HG03103 (cell line): Measurements from ENCODE around the gene BTN1A1.
"Not testable (repeated sequence)": the region's sequence is repeated elsewhere in the genome, so short reads cannot be mapped to it uniquely, and the experiment has no call there.

Experiments used
- ATAC-seq: cut with Tn5 transposase; IDR thresholded peaks from one replicate; pipeline ENCODE4 v1.9.1; 2021; ENCODE audit warnings: low read depth; ENCODE audit not compliant: unreplicated experiment

The BTN1A1 gene

DNA sequence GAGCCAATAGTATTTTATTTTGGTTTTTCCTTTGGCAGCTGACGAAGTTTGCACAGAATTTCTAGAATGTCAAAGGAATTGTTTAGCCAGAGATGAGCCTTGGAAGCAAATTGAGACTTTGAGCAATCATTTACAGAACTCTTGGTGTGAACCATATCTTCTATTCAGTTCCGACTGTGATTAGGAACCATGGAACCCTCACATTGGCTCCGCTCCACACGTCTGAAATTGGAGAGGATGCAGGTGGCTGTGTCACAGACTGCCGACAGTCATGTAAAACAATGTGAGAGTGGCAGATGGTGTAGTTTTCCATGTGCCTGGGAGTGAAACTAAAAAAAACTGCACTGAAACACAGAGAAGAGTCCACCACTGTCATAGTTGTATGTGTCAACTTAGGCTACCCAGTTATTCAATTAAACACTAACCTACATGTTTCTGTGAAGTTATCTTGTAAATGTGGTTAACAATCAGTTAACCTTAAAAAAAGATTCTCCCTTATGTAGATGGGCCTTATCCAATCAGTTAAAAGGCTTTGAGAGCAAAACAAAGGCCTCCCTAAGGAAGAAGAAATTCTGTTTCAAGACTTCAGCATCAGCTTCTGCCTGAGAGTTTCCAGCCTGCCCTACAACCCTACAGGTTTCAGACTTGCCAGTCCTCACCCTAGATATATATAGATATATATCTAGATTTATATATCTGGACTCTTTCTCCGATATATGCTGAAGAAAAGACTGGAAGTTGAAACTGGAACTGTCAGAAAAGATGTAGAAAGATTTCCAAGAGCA is 34.8 kb downstream of the BTN1A1 start:
- ATAC-seq = no peak

DNA sequence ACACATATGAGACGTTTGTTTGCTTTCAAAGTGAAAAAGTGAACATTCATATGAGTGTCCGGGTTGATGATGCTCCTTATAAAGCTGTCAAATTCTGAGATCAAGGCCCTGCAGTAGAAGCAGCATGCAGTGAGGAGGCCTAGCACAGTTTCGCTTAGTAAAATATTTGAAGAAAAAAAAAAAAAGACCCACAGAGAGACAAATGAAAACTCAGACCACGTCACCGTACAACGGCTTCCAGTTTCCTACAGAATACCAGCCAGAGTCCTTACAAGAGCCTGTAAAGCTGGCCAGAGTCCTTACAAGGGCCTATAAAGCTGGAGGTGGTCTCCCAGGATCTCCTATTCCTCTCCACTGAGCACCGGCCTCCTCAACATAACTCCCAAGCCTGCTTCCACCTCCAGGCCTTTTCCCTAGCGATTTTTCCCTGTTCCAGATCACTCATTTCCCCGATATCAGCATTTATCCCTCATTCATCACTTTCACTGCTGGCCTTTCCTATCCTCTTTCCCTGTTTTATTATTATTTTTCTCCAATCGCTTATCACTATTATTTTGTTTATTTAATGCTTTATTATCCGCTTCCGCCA is 36.6 kb downstream of the BTN1A1 start:
- no peak for ATAC-seq

DNA sequence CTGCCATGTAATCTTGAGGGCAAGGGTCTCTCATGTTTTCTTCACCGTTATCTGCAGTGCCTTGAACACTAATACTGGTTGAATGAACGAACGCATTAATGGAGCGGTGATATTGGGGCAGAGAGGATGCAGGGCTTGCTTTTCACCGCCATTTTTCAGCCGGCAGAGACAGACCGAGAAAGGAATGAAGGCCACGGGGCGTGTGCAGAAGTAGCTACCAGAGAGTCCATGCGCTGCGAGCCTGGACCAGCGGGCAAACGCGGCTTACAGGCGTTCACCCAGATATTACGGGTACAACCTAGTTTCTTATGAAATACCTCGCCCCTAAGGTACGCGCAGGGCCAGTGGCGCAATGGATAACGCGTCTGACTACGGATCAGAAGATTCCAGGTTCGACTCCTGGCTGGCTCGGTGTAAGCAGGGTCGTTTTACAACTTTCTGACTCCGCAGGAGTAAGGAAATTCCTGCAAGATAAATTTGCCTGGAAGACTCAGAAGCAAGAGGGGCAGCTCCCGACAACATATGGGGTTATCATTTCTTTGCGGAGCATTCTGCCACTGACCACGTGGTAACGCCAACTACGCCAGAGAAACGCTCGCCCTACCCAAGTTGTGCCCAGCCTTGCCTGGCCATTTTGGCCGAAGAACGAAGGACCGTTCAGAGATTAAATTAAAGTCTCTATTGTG is 37.2 kb downstream of the BTN1A1 start:
- ATAC-seq = peak; percentile 38

DNA sequence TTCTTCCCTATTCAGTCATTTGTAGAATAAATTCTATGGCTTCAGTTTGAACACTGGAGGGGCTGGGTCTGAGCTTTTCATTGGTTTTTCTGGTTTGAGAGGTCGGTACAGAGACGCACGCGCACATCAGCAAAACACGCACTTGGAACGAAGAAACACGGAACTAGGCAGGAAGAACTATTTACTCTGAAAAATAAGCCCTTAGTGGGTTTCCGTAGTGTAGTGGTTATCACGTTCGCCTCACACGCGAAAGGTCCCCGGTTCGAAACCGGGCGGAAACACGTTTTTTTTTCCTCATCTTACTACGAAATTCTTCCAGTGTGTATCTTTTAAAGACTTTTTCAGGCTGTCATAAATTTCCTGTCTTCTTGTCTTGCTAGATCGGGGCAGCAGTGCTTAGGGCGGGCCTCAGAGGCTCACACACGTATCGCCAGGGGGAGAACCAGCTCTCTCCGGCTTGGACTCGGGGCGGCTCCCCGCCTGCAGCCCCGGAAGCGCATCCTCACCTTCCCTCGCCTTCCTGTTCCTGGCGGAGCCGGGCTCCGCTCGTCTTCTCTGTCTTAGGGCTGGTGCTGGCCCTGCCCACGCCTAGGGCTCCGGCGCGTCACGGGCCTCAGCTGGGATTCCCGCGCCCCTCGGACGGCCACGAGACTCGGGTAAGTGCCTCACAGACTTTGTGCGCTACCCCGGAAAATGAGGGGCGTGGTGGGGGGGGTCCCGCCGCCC is 37.9 kb downstream of the BTN1A1 start, which contains the start of gene HMGN4:
TSS of gene HMGN4 (plus strand) at position 521 of the 726 bp plus-strand sequence. CDS start 6,841 bp downstream, outside the sequence.
- peak; percentile 42 for ATAC-seq

DNA sequence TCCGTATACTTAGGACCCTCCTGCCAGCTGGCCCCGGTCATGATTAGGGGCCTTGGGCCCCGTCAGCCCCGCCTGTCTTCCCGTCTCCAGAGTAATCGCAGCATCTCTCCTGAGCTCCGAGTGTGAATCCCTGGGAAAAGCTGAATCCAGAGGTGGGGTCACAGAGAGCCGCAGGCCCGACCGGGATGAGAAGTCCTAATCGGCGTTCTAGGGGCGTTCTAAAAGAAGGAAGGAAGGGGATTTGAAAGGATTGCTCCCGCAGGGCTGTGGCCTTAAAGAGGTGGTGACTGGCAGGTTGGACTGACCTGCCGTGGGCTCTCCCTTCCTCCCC is 38.4 kb downstream of the BTN1A1 start:
- ATAC-seq = no peak

DNA sequence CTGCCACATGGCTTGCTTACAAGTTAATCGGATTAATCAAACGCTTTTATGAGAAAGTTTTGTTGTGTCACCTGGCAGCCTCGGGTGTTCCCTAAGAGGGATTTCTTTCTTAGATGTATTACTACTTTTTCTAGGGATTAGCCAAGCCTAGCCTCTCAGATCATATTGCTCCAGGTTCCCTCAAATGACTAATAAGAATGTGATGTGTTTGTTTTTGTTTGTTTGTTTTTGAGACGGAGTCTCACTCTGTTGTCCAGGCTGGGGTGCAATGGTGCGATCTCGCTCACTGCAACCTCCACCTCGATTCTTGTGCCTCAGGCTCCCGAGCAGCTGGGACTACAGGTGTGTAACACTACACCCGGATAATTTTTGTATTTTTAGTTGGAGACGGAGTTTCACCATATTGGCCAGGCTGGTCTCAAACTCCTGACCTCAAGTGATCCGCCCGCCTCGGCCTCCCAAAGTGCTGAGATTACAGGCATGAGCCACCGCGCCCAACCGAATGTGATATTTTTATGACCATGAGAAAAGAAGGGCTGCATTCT is 39.0 kb downstream of the BTN1A1 start:
- ATAC-seq = no peak

DNA sequence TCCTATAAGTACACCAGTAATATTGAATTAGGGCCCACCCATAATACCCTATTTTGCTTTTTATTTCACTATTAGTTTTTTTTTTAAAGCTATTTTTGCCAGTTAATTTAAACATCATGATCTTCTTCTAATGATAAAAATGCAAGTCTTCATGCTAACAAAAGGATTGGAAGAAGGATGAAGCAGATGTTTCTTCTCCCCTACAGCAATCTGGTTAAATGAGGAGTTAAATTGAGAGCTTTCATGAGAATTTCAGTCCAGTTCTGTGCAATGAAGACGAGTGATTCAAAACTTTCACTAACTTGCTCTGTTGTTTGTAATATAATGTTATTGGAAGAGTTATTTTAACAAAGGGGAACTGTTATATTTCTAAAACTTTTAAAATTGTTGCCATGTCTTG is 41.5 kb downstream of the BTN1A1 start:
- ATAC-seq = no peak

DNA sequence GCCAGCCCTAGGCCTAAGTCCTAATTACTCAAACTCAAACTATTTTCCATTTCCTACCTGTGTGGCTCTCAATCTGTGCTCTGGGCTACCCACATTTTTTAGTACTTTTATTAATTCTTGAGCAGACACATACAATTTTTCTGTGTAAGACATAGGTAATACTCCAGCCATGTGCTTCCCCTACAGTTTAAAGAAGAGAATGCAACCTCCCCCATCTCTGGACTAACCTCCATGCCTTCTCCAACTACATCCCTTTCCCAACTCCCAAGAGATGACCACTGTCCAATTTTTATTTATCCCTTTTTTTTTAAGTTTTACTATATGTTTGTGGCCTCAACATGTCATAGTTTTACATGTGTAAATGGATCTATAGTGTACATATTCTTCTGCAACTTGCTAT is 43.9 kb downstream of the BTN1A1 start:
- no peak for ATAC-seq

DNA sequence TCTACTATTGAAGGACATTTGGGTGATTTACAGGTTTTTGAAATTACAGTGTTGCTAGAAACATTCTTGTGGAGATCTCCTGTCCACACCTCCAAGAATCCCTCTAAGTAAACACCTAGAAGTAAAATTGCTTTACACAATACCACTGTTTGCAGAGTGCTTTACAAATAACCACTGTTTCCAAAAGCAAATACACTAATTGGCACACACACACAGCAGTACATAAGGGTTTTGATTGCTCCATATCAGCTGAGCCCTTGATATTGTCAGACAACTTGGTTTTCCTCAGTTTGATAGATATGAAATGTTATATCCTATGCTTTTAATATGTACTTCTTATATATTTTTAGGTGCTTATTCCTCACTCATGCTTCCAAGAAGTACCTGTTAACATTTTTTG is 44.4 kb downstream of the BTN1A1 start:
- no peak for ATAC-seq

DNA sequence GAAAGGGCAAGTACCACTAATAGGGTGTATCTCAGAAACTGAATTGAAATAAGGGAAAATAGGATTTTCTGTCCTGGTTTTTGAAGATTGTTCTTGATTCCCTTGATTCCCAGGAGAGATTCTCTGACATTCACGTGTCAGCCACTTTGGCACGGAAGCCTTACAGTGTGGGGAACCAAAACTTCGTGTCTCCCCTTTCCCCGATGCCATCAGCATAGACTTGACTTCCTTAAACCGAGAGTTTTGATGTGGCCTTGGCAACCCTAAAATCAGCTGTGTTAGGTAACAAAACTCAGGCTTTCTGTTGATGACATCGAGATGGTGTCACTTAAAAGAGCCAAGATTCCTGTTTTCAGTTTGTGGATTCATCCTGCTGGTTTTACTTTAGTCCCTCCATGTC is 45.5 kb downstream of the BTN1A1 start:
- no peak for ATAC-seq

DNA sequence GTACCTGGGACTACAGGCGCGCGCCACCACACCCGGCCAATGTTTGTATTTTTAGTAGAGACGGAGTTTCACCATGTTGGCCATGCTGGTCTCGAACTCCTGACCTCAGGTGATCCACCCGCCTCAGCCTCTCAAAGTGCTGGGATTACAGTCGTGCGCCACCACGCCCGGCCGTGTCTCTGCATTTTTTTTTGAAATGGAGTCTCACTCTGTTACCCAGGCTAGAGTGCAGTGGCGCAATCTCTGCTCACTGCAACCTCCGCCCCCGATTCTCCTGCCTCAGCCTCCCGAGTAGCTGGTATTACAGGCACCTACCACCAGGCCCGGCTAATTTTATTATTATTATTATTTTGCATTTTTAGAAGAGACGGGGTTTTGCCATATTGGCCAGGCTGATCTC is 47.3 kb downstream of the BTN1A1 start:
- not testable (repeated sequence) for ATAC-seq

DNA sequence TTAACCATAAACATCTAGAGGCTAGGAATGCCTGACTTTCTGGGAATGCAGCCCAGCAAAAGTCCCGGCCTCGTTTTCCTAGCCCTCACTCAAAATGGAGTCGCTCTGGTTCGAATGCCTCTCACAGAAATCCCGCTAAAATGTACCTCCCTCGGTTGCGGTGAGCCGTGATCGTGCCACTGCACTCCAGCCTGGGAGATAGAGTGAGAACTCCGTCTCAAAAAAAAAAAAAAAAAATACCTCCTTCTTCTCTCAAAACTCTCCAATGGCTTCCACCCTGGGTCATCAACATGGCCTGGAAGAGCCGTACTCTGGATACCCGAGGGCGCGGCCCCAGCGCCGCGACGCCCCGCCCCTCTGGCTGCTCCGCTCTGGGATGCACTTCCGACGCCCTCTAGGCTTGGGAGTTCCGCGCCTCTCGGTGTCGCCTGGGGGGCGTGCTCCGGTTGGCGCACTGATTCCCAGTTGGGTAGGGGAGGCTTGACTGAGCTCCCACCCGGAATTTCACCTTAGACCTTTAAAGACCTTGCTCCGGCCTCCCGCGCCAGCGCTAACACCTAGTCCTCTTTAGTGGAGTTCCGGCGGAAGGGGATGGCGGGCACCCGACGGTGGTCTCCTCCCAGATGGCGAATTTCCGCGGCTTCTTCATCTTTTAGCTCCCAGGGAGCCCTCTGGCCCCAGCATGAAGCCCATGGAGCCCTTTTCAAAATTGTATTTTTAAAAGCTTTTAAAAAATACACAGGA is 50.3 kb downstream of the BTN1A1 start:
- no peak for ATAC-seq

DNA sequence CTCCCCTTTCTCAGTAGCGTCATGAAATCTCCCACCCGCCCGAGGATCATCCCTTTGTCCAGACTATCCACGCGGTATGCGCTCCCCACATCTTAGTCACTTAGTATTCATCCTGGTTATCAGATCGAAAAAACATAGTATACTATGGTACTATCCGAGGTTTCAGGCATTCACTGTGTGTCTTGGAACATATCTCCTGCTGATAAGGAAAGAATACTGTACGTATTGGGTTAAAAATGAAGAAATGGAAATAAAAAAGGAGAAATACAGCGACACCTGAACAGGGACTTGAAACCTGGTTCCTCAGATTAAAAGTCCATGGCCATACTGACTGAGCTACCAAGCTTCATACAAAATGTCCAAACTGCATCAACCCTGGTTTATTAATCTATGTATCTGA is 52.1 kb downstream of the BTN1A1 start:
- ATAC-seq = no peak

DNA sequence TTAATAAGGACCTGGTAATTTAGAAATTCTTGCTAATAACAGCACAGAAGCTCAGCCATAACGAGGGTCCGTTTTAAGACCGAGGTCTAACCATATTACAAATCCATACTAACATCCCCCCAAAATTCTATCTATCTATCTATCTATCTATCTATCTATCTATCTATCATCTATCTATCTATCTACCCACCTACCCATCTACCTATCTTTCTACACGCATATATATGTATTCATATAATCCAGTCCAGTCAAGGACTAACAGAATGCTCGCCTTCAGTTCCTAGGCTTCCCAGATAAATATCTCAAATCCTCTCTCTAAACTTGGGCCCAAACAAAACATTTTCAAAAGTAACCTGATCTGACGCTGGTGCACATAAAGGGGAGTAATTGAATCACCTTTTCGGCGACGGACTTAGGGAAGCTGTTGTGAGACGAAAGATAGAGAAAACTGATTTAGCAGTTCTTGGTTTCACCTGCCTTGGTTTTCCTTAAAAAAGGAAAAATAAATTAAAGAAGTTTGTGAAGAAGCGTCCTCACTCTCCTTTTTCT is 52.6 kb downstream of the BTN1A1 start:
- ATAC-seq = no peak

DNA sequence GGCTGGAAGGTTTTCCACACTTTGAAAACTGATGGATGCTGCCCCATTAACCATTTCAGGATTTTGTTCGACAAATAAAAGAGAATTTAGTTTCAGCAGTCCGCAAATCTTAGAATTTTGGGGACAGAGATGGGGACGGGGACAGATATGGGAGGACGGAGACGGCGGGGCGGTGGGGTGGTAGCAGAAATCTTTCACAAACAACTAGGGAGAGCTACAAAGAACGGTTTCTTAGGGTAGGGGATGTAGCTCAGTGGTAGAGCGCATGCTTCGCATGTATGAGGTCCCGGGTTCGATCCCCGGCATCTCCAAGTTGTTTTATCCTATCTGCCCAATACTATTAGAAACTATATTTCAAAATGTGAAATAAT is 53.1 kb downstream of the BTN1A1 start:
- no peak for ATAC-seq

DNA sequence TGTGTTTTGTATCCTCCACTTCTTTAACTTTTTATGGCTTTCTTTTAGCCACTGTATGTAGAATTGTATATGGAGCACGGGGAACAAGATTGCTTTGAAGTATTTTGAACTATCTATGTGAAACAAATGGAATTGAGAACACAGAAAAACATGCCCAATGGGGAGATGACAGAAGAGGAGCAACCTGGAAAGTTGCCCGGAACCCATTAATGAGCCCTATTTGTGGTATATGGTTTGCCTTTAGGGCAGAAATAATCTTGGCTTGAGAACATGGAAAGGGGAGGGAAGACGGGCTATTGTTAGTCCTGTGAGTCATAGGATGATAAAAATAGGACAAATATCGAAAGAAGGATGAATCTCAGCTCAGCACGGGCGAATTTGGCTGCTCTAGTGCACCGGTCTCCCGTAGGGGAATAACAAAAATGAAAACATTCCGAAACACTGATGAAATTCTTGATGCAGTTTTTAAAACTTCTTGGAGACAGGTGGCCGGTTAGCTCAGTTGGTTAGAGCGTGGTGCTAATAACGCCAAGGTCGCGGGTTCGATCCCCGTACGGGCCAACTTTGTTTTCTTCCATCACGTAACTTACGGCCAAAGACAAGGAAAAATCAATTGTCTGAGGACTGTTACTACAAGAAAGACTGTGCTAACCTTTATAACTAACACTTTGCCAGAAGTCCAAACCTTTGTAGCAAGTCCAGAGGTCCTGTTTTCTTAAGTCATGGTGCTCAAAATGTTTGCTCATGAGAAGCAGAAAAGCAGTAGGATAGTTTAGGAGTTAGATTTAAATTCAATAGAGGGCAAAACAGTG is 53.7 kb downstream of the BTN1A1 start:
- ATAC-seq = no peak

DNA sequence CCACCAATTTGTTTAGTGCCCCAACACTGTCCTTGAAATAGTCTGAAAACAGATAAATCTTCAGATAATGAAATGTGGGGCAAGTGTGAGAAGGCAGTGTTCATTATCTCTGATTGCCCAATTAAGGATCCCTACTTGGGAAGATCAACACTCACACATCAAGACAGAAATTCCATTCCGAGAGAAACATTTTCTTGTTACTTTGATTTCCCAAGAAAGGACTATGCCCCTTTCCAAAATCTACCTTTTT is 54.3 kb downstream of the BTN1A1 start:
- no peak for ATAC-seq

DNA sequence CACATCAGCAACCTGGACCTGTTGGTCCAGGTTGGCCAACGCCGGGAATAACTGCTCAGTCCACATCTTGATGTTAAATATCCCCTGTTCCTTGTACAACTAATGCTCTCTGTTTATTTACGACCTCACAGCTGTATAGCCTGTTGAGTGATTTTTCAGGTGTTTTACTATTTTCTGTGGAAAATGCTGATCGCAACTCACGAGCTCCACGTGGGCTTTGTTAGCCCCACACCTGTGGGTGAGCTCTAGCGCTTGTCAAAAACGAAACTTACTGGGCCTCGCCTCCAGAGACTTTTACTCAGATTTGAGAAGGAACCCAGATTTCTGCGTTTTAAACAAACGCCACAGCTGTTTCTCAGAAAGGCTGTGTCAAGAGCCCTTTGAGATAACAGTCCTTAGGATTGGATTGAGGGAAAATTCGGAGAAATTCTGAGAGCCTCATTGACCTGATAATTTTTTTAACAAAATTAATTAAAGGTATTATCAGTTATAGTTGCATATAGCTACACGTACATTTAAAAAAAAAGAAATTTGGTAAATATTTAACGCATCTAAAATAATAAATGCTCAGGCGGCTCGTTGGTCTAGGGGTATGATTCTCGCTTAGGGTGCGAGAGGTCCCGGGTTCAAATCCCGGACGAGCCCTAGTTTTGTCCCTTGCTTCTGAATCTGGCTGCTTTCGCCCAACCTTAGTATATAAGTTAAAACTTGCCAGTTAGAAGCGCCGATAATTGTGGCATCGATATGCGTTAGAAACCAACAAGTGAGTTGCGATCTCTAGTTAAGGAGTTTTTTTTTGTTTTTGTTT is 54.8 kb downstream of the BTN1A1 start:
- ATAC-seq = no peak
